Measurements from ENCODE around the gene ARID1A.

DNA sequence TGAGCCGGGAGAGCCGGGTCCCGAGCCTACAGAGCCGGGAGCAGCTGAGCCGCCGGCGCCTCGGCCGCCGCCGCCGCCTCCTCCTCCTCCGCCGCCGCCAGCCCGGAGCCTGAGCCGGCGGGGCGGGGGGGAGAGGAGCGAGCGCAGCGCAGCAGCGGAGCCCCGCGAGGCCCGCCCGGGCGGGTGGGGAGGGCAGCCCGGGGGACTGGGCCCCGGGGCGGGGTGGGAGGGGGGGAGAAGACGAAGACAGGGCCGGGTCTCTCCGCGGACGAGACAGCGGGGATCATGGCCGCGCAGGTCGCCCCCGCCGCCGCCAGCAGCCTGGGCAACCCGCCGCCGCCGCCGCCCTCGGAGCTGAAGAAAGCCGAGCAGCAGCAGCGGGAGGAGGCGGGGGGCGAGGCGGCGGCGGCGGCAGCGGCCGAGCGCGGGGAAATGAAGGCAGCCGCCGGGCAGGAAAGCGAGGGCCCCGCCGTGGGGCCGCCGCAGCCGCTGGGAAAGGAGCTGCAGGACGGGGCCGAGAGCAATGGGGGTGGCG is 371 bp downstream of the ARID1A start:
- TF ChIP-seq, protein P1, sequence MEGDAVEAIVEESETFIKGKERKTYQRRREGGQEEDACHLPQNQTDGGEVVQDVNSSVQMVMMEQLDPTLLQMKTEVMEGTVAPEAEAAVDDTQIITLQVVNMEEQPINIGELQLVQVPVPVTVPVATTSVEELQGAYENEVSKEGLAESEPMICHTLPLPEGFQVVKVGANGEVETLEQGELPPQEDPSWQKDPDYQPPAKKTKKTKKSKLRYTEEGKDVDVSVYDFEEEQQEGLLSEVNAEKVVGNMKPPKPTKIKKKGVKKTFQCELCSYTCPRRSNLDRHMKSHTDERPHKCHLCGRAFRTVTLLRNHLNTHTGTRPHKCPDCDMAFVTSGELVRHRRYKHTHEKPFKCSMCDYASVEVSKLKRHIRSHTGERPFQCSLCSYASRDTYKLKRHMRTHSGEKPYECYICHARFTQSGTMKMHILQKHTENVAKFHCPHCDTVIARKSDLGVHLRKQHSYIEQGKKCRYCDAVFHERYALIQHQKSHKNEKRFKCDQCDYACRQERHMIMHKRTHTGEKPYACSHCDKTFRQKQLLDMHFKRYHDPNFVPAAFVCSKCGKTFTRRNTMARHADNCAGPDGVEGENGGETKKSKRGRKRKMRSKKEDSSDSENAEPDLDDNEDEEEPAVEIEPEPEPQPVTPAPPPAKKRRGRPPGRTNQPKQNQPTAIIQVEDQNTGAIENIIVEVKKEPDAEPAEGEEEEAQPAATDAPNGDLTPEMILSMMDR (IDR thresholded peaks at IDR 0.05), result no peak
- TF ChIP-seq EZH2phosphoT487 (IDR thresholded peaks at IDR 0.05) (no peak), EZH2 (IDR thresholded peaks at IDR 0.05) (no peak)

All from neural progenitor cell (in vitro differentiated cells).